ENCODE results near the gene PHLPP2.

The PHLPP2 gene, protein sequence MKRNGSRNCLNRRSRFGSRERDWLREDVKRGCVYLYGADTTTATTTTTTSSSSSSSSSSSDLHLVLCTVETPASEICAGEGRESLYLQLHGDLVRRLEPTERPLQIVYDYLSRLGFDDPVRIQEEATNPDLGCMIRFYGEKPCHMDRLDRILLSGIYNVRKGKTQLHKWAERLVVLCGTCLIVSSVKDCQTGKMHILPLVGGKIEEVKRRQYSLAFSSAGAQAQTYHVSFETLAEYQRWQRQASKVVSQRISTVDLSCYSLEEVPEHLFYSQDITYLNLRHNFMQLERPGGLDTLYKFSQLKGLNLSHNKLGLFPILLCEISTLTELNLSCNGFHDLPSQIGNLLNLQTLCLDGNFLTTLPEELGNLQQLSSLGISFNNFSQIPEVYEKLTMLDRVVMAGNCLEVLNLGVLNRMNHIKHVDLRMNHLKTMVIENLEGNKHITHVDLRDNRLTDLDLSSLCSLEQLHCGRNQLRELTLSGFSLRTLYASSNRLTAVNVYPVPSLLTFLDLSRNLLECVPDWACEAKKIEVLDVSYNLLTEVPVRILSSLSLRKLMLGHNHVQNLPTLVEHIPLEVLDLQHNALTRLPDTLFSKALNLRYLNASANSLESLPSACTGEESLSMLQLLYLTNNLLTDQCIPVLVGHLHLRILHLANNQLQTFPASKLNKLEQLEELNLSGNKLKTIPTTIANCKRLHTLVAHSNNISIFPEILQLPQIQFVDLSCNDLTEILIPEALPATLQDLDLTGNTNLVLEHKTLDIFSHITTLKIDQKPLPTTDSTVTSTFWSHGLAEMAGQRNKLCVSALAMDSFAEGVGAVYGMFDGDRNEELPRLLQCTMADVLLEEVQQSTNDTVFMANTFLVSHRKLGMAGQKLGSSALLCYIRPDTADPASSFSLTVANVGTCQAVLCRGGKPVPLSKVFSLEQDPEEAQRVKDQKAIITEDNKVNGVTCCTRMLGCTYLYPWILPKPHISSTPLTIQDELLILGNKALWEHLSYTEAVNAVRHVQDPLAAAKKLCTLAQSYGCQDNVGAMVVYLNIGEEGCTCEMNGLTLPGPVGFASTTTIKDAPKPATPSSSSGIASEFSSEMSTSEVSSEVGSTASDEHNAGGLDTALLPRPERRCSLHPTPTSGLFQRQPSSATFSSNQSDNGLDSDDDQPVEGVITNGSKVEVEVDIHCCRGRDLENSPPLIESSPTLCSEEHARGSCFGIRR (N-terminal part only)

DNA sequence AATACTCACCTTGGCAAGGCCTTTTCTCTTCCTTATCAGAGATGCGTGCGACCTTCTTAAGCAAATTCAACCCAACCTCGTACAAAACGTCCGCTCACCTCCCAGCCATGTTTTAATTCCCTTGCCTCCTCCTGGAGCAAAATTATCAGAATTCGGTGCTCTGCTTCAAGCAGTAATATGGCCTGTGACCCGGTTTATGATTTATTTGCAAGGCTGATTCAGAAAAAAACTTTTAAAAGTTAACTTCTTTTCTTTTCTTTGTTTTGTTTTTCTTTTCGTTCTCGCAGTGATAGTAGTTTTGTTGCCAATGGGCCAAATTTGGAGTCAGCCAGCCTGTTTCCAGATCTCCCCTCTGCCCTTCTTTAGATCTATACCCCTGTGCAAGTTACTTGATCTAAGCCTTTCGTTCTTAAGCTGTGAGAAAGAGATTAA is at the start of gene PHLPP2:
TSS of gene PHLPP2 (minus strand) at position 382 of the 432 bp plus-strand sequence. CDS start 9,906 bp downstream, outside the sequence.
- no peak for DNase-seq (ENCODE audit: low spot score)

DNA sequence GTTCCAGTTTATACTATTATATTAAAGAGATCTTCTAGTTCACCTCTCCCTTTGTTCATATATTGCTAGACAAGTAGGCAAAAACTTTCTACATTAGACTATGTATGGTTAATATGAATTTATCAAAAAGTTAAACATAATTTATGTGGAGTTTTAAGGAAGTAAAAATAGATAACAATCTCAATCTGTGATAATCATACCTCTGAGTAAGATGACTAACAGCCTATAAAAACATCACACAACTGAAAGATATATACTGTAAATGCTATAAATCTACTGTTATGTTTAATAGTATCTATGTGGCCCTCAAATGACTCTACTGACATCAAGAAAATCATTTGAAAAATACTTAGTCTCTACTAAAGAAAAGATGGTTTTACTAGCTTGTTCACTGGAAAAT is 47.1 kb upstream of the PHLPP2 start:
- DNase-seq (ENCODE audit: low spot score) = no peak

DNA sequence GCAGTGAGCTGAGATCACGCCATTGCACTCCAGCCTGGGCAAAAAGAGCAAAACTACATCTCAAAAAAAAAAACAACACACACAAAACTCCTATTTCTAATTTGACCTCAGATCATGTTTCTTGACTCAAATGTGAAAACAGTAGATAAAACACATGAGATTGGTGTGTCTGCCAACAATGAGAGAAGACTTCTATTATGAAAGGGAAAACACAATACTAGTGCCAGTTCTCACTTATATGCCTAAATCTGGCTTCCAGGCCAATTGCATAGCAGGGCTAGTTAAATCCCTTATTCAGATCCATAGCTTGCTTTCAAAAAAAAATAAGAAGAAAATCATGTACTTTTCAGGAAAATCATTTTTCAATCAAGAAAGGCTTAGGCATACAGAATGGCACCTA is 44.7 kb upstream of the PHLPP2 start:
- peak; percentile 55 for DNase-seq (ENCODE audit: low spot score)

DNA sequence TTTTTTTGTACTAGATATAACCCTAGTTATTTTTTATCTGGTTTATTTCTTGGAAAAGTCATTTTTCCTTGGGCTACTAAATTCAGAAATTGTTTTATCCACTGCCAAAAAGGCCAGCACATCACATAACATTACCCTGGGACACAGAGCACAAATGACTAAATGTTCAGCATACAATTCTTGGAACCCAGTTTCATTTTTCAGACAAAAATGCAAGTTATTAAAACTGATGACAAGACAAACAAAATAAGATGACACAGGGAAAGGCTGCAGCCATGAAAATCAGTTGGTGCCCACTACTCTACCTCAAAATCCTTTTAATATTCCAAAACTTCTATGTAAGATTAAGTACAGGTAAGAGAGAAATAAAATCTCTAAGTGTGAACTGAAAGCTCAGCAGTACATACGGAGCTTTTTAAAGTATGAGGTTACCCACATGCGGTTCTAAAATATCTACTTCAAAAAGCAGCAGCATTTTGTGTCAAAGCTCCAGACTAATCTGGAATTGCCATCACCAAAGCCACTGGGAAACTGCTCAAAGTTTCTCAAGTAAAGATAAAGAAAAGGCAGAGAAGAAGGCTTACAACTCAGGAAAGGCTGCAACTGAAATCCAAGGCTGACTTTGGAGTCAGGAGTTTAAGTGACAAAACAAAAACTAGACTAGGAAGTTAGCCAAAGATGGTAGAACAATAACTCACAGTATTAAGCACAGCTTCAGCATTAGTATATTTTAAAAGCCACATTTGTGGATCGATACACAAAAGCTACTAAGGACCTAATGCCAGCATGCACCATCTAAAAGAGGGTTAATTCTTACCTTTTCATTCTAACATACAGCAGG is 42.8 kb upstream of the PHLPP2 start:
- DNase-seq (ENCODE audit: low spot score) = peak; percentile 74

DNA sequence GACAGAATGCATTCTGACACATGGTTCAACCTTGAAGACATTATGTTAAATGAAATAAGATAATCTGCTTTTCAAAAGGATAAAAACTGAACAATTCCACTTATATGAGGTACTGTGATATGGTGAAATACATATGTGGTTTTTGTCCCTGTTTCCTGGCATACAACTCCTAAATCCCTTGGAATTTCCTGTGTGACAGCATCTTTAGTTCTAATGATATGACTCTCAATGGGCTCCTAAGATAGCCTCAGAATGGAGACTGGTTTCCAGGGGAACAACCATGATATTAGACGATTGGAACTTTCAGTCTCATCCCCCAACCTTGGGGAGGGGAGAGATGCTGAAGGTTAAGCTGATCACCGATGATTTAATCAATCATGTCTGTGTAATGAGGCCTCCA is 37.7 kb upstream of the PHLPP2 start:
- no peak for DNase-seq (ENCODE audit: low spot score)

DNA sequence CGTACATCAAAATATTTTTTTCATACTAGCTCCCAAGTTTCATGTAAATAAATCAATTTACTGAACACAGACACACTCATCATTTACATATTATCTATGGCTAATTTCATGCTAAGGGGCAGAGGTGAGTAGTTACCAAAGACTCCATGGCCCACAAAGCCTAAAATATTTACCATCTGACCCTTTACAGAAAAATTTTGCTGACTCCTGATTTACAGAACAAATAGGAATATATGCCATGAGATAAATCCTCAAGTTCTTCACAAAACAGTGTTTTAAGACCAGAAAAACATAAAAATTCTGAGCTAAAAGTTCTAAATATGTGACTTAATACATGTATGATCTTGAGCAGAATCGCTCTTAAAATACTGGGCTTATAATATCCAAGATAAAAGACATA is 36.6 kb upstream of the PHLPP2 start:
- no peak for DNase-seq (ENCODE audit: low spot score)

DNA sequence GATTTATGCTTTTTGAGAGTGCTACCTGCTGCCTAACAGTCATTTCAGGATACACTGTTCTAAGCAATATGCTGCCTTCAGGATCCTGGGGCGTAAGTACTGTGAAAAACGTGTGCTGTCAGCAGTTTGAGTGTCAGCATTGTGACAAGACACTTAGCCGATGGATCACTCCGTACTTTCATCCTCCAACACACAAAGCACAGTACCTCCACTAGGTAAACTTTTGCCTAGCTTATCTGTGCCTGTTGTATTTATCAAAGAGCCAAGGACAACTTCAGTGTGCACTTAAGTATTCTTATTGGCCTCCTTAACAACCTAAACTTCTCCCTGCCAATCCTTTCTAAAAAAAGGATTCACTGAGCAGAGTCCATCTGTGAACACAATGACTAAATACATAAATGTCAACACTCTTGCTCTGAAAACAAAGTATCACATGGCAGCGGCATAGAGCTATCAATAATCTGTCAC is 33.8 kb upstream of the PHLPP2 start:
- DNase-seq (ENCODE audit: low spot score) = no peak

DNA sequence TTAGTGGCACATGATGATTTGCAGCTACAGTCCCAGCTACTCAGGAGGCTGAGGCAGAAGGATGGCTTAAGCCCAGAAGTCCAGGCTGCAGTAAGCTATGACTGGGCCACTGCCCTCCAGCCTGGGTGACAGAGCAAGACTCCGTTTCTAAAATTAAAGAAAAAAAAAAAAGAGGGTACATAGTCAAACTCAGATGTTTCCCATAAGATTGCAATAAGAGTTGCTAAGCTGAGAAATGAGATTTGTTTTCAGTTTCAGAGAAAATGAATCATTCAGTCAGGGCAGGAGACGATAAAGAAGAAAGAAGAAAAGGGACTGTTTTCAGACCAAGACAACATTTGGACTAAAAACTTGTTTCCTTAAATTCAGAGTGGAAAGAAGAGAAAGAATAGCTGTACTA is 30.2 kb upstream of the PHLPP2 start:
- DNase-seq (ENCODE audit: low spot score) = no peak

DNA sequence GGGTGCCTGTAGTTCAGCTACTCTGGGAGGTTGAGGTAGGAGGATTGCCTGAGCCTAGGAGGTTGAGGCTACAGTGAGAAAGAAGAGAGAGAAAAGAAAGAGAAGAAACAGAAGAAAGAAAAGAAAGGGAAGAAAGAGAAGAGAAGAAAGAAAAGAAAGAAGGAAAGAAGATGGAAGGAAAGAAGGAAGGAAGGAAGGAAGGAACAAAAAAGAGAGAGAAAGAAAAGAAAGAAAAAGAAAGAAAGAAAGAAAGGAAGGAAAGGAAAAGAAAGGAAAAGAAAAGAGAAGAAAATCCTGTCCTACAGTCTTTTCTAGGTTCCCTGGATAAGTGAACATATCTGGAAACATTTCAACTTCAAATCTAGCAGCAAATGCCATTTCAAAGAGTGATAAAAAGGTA is 29.6 kb upstream of the PHLPP2 start:
- no peak for DNase-seq (ENCODE audit: low spot score)

DNA sequence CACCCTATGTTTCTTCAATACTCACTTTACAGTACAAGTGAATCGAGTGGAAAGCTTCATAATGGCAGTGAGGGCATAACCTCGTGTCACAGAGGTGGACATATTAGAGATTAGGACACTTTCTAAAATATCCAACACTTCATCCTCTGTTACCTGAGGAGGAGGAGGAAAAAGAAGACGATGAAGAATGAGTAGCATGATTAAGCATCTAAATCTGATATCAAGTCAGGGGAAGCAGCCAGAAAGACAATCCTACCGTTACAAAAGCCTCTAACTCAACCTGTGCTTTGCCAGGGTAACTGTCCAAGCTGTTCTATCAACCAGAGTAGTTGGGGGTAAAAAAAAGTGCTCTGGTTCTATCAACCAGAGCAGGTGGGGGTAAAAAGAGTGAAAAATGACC is 23.7 kb upstream of the PHLPP2 start:
- DNase-seq (ENCODE audit: low spot score) = no peak

DNA sequence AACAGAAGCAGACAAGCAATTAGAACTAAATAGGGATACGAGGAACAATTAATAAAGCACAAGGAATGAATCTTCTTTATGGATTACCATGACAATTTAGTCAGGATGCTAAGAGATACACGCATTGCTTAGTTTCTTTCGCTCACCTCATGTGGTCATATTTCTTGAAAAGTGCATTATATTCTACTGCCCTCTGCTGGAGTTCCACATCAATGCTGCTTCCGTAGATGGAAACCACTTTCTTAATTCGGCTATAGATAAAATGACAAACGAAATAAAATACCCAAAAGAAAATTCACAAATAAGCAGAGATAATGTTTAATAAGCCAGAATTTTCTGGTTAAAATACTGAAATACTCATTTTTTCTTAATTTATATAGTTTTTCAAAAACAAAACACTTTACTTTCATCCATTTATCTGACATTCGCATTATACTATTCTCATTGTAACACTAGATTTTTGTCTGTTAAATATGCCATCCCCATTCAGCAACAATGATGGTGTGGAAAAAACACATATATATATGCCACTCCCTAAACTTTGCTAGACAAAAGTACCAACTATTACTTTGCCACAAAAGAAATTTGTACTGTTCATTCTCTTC is 22.0 kb upstream of the PHLPP2 start:
- peak; percentile 60 for DNase-seq (ENCODE audit: low spot score)

DNA sequence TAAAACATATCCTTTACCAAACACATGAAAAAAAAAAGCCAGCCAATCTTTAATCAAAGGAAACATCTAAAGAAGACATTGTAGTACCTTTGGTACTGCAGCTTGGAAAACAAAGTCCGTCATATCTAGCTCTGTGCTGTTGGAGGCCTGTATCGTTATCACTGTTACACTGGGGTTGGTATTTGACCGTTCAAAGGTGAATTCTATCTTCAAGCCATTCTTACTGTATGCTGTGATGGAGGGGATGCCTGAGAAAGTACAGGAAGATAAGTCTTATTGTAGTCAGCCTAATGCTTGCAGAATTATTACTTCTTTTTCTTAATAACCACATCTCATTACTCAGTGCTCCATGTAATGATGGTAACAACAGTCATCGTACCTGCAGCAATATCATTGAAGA is 14.4 kb upstream of the PHLPP2 start:
- DNase-seq (ENCODE audit: low spot score) = no peak

DNA sequence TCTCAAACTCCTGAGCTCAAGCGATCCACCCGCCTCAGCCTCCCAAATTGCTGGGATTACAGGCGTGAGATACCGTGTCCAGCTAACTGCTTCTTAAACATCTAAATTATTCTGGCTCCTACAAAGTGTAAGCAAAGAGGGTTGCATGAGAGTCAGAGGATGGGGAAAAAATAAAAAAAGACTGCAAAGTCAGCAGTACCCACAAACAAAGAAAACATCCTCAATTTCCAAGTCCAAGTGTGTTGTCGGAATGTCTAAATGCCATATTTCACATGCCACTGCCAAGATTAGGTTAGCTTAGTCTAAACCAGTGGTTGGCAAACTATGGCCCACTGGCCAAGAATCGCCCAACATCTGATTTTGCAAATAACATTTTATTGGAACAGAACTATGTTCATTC is 13.0 kb upstream of the PHLPP2 start:
- no peak for DNase-seq (ENCODE audit: low spot score)

DNA sequence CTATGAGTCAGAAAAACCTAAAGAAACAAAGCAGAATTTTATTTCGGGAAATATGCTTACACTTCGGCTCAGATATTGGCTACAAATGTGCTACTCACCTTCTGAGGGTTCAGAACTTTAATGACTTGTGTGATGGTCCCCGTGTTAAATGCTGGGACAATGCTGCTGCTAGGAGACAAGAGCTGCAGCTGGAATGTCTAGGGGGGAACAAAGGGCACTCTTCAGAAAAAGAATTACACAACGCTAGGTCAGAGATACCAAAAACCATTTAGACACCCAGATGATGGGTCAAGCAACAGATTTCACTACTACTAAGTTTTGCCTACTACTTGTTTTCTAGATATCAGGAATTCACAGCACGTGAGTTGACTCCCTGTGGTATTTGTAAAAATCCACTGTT is 10.0 kb upstream of the PHLPP2 start:
- DNase-seq (ENCODE audit: low spot score) = peak; percentile 37

DNA sequence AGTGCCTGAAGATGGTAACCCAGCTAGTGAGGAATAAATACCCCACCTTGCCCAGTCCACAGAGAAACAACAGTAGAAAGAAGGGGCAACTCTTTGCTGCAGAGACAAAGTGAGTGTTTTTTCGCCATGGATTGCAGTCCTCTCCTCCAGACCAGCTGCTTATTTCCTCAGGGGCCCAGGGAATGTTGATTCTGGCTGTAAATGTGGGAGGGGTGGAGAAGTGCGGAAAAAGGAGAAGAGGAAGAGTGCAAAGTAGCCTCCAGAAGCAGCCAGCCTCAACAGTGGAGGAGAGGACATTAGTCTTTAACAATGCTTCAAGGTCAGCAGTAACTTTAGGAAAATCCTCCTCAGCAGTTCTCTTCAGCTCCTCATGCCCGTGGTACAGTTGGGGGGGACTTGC is 8.1 kb upstream of the PHLPP2 start:
- DNase-seq (ENCODE audit: low spot score) = no peak

DNA sequence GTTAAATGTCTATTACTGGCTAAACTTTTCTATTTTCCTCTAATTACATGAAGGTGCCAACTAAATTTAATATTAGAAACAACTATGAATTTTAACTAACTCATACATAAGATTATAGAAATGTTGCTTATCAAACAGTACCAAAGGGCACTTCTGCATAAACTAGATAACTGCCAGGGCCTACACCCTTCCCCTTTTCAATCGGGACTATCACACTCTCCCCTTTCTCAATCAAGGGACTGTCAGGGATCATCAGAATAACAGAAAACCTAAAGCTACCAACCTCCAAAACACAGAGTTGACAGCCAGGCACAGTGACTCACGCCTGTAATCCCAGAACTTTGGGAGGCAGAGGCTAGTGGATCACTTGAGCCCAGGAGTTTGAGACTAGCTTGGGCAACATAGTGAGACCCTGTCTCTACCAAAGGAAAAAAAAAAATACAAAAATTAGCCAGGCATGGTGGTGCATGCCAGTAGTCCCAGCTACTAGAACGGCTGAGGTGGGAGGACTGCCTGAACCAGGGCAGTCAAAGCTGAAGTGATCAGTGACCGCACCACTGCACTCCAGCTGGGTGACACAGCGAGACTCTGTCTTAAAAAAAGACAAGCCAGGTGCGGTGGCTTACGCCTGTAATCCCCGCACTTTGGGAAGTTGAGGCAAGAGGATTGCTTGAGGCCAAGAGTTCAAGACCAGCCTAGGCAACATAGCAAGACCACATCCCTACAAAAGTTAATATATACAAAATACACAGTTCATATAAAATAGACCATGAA is 3.2 kb upstream of the PHLPP2 start:
- DNase-seq (ENCODE audit: low spot score) = no peak

DNA sequence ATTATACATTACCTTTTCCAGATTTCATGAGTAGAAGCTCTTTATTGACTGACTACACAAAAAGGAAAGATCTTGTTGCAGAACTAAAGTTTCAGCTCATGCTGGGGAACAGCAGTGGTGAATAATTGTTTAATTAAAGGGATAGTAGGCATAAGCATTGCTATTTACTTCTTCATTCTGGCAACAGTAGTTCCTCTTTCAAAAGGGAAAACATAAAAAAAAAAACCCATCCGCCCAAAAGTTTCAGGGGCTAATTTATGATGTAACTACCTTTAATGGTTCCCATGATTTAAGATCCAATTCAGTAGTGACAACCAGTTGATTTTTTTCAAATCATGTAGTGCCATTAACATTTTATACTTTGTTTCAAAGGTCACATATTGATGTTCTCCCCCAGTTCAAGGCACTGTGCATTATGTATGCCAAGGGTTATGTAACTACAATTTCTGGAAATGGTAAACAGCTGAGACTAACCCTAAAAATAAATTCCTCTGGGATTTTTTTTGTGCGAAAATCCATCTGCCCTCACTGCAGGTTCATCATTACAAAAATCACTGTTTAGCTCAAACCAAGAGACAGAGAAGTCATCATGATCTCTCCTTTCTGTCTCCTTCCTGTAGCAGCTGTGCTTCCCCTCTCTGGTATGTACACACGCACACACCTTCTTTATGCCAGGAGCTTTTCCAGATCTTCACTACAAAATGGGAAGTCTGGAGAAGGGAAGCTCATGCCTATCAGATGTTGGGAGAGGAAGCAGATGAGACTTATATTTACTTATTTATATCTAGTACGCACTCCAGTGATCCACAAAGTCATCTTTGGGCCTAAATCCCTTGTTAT is 2.2 kb upstream of the PHLPP2 start:
- DNase-seq (ENCODE audit: low spot score) = no peak

DNA sequence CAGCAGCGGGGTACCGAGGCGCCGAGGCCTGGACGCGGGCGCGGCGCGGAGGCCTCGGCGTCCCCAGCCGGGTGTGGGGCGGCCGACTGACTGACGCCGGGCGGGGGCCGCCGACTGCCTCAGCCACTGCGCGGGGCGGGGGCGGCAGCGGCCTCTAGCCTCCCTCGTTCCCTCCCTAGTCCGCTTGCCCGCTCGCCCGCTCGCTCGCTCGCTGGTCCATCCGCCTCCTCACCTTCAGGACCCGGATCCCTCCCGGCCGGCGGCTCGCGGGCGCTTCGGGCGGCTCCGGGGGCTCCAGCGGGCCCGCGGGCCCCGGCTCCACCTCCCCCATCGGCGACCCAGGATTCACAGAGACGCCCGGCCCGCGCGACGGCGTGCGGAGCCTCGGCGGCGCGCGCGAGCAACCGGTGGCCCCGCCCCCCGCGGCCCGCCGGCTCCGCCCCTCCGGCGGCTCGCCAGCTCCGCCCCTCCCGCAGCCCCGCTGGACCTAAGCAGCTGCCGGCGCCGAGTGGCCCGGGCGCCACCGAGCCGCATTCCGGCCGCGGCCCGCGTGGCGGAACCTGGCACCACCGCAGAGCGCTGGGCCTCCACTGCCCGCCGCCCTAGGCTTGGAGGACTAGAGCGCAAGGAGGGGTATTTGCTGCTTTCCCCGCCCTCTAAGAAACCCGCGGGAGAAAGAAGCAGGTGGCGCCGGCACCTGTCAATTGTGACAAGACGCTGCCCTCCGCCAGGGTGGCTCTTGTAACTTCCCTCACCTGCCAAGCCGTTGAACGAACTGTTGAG is 773 bp downstream of the PHLPP2 start:
- DNase-seq (ENCODE audit: low spot score) = peak; percentile 81
